HepG2 (cell line): Measurements from ENCODE around the gene PRR36. TPM values are rescaled to one million over a fixed set of nuclear protein-coding genes. Genes with fewer than 3 reads are reported as not detected.

Experiments
- ATAC-seq: fragments of 200-7000 bp; cut with Tn5 transposase; 3 replicates; pipeline ENCODE4 v1.9.1; 2020; ENCODE audit warnings: mild to moderate bottlenecking, moderate library complexity
- BruUV-seq: library from RNA; stranded (reverse); fragments of 400-500 nt; replicated peaks from 2 replicates; lab custom pipeline; 2021; lab: Mats Ljungman, UMichigan
- CTCF ChIA-PET: fragments of 300-600 bp; formaldehyde crosslinking; extraction: SDS; loops from one replicate; lab custom pipeline; 2021; ENCODE audit warnings: low total read pairs, inconsistent platforms, low intra/inter-chr PET ratio; lab: Yijun Ruan, JAX
- POLR2A ChIA-PET: fragments of 350-600 bp; sonication (Branson Sonifier 250); formaldehyde crosslinking; loops from one replicate; lab custom pipeline; 2020; ENCODE audit warnings: antibody characterized with exemption, inconsistent platforms; lab: Yijun Ruan, JAX
- DNase-seq: peaks from one replicate; pipeline ENCODE4 v3.0.0-alpha.2; 2015; ENCODE audit warnings: low spot score
- FAIRE-seq: peaks from 3 replicates; lab custom pipeline; 2011; peaks lifted over from hg19 to GRCh38; lab: Jason Lieb, UNC
- H2AFZ ChIP-seq: one replicate; pipeline ENCODE4 v1.6.1; 2011; ENCODE audit warnings: low read length, inconsistent platforms
- H3K27ac ChIP-seq: fragments of 300-600 bp; 3 replicates; pipeline ENCODE4 v1.8.0; 2011; ENCODE audit warnings: mixed run types, mild to moderate bottlenecking, mixed read lengths, low read length, inconsistent platforms; ENCODE audit not compliant: insufficient read depth; ENCODE audit errors: extremely low read length
- H3K27me3 ChIP-seq, 2 experiments: fragments of 200-600 bp in 1 of 2; 2 replicates in 1 of 2; 3 replicates in 1 of 2; pipeline versions ENCODE4 v1.6.0 to v1.8.0; 2011; ENCODE audit warnings: low read length in 2 of 2, mild to moderate bottlenecking in 2 of 2, moderate library complexity in 2 of 2, inconsistent platforms in 1 of 2; ENCODE audit not compliant: insufficient read depth in 2 of 2, control insufficient read depth in 1 of 2
- H3K36me3 ChIP-seq, 2 experiments: fragments of 200-600 bp in 1 of 2; replicated peaks in 1 of 2; 2 replicates in 1 of 2; 3 replicates in 1 of 2; pipeline versions ENCODE4 v1.5.1 to v1.8.0; 2011; ENCODE audit warnings: low read length in 2 of 2, inconsistent platforms in 1 of 2; ENCODE audit not compliant: insufficient read depth in 2 of 2, control insufficient read depth in 1 of 2
- H3K4me1 ChIP-seq: 2 replicates; pipeline ENCODE4 v1.5.1; 2012; ENCODE audit warnings: low read length, inconsistent platforms; ENCODE audit not compliant: insufficient read depth
- H3K4me2 ChIP-seq: 2 replicates; pipeline ENCODE4 v1.6.0; 2011; ENCODE audit warnings: low read depth, low read length, inconsistent platforms
- H3K4me3 ChIP-seq, 3 experiments: fragments of 200-600 bp in 1 of 3; sonication (generic), shearing (Covaris generic) in 1 of 3; replicated peaks in 1 of 3; 2 replicates each; pipeline ENCODE4 v1.5.1; 2011 to 2016; ENCODE audit warnings: low read length in 3 of 3, inconsistent platforms in 2 of 3, low read depth in 2 of 3, mild to moderate bottlenecking in 2 of 3, control low read depth in 1 of 3, mixed read lengths in 1 of 3; ENCODE audit not compliant: insufficient read depth in 1 of 3
- H3K79me2 ChIP-seq: one replicate; pipeline ENCODE4 v1.6.1; 2011; ENCODE audit warnings: low read length, inconsistent platforms; ENCODE audit not compliant: insufficient read depth
- H3K9ac ChIP-seq: 2 replicates; pipeline ENCODE4 v1.6.0; 2011; ENCODE audit warnings: mild to moderate bottlenecking, low read depth, low read length, inconsistent platforms; ENCODE audit not compliant: insufficient read depth
- H3K9me3 ChIP-seq: 2 replicates; pipeline ENCODE4 v1.5.1; 2012; ENCODE audit warnings: mild to moderate bottlenecking, low read length
- H4K20me1 ChIP-seq: 2 replicates; pipeline ENCODE4 v1.6.0; 2011; ENCODE audit warnings: inconsistent platforms, mild to moderate bottlenecking, low read length, moderate library complexity; ENCODE audit not compliant: insufficient read depth
- ARHGAP35 ChIP-seq: sonication (generic); formaldehyde crosslinking; IDR thresholded peaks from 2 replicates; pipeline ENCODE4 v1.9.0; 2022; ENCODE audit warnings: mild to moderate bottlenecking, inconsistent platforms, moderate library complexity, missing genetic modification reagents, borderline replicate concordance
- CHD2 ChIP-seq: IDR thresholded peaks from 2 replicates; pipeline ENCODE4 v1.6.1; 2011; ENCODE audit warnings: low read depth, low read length, improper control_type of control experiment
- MIXL1 ChIP-seq: IDR thresholded peaks from 2 replicates; pipeline ENCODE4 v1.6.1; 2016
- MTA1 ChIP-seq: sonication (generic); formaldehyde crosslinking; IDR thresholded peaks from 2 replicates; pipeline ENCODE4 v1.4.0; 2020; ENCODE audit warnings: missing genetic modification reagents, mild to moderate bottlenecking, borderline replicate concordance
- NR2F1 ChIP-seq, 2 experiments: fragments of 450-650 bp in 1 of 2; formaldehyde crosslinking in 1 of 2; IDR thresholded peaks; 2 replicates each; pipeline versions ENCODE4 v1.5.0 to v1.6.1; 2016 to 2020; ENCODE audit warnings: mild to moderate bottlenecking in 1 of 2, missing compliant biosample characterization in 1 of 2, missing genetic modification reagents in 1 of 2, moderate library complexity in 1 of 2
- NR2F2 ChIP-seq: IDR thresholded peaks from 2 replicates; pipeline ENCODE4 v1.6.1; 2012; ENCODE audit warnings: low read depth, inconsistent platforms, borderline replicate concordance
- NR2F6 ChIP-seq, 2 experiments: IDR thresholded peaks; 2 replicates each; pipeline ENCODE4 v1.6.1; 2016; ENCODE audit warnings: antibody characterized with exemption in 1 of 2, mild to moderate bottlenecking in 1 of 2
- RXRA ChIP-seq: sonication (generic); formaldehyde crosslinking; IDR thresholded peaks from 2 replicates; pipeline ENCODE4 v1.5.1; 2020; ENCODE audit warnings: missing genetic modification reagents
- RXRB ChIP-seq: IDR thresholded peaks from 2 replicates; pipeline ENCODE4 v1.6.1; 2016; ENCODE audit warnings: borderline replicate concordance, missing genetic modification reagents, missing compliant biosample characterization
- YEATS2 ChIP-seq: sonication (generic); formaldehyde crosslinking; IDR thresholded peaks from 2 replicates; pipeline ENCODE4 v1.4.0; 2020; ENCODE audit warnings: missing genetic modification reagents, borderline replicate concordance
- ZNF891 ChIP-seq: sonication (generic); formaldehyde crosslinking; IDR thresholded peaks from 2 replicates; pipeline ENCODE4 v1.5.0; 2020; ENCODE audit warnings: mild to moderate bottlenecking, missing genetic modification reagents
- WGBS: methylation state at CpG from one replicate; pipeline ENCODE4 v1.1.6; 2017; ENCODE audit warnings: low lambda C conversion rate; 5-methylcytosine and 5-hydroxymethylcytosine counted together
- in situ Hi-C: cut with HindIII; loops from 2 replicates; pipeline ENCODE4 v1.10.0; 2017; ENCODE audit warnings: low pct_unique_long_range_greater_than_20kb; ENCODE audit not compliant: extremely low pct_ligation_motif_present
- intact Hi-C: fragments of 100-400 bp; cut with micrococcal nuclease; formaldehyde crosslinking; loops from one replicate; pipeline ENCODE4 v1.10.0; 2022; ENCODE audit not compliant: unreplicated experiment
- polyA plus RNA-seq, 8 experiments: library from polyadenylated mRNA; depleted of rRNA in 3 of 8; stranded (reverse) in 7 of 8; unstranded in 1 of 8; fragments of >200 nt; fragmentation: Illumina TruSeq in 4 of 8; extraction: Trizol in 4 of 8; gene quantifications; 2 replicates each; pipeline versions ENCODE4 v1.2.1 to v1.2.3, GENCODE V29; 2011 to 2016; ENCODE audit warnings: low read depth in 4 of 8, missing spikeins in 1 of 8, mixed read lengths in 1 of 8; ENCODE audit not compliant: insufficient read depth in 1 of 8
- total RNA-seq, 5 experiments: library from RNA; depleted of rRNA; stranded (reverse); fragments of >200 nt; fragmentation: Illumina TruSeq; extraction: Trizol; gene quantifications; 2 replicates each; pipeline ENCODE4 v1.2.3, GENCODE V29; 2016; ENCODE audit warnings: low read depth in 1 of 5
- TF ChIP-seq, protein P1 (sequence below): sonication (generic); formaldehyde crosslinking; IDR thresholded peaks from 2 replicates; pipeline ENCODE4 v1.4.0; 2020; ENCODE audit warnings: missing genetic modification reagents, borderline replicate concordance
- TF ChIP-seq, protein P2 (sequence below): sonication (generic); formaldehyde crosslinking; IDR thresholded peaks from 2 replicates; pipeline ENCODE4 v1.5.1; 2020; ENCODE audit warnings: mild to moderate bottlenecking, missing genetic modification reagents, moderate library complexity
- TF ChIP-seq, protein P3 (sequence below): sonication (generic); formaldehyde crosslinking; IDR thresholded peaks from 2 replicates; pipeline ENCODE4 v1.5.0; 2020; ENCODE audit warnings: mild to moderate bottlenecking, missing genetic modification reagents, moderate library complexity

Gene PRR36
- total and polyA plus RNA-seq, 2 of the 13 experiments (the other 11 are each of a cell fraction or from before 2014, with no cell fraction given): 0.07 to 0.17 TPM

DNA sequence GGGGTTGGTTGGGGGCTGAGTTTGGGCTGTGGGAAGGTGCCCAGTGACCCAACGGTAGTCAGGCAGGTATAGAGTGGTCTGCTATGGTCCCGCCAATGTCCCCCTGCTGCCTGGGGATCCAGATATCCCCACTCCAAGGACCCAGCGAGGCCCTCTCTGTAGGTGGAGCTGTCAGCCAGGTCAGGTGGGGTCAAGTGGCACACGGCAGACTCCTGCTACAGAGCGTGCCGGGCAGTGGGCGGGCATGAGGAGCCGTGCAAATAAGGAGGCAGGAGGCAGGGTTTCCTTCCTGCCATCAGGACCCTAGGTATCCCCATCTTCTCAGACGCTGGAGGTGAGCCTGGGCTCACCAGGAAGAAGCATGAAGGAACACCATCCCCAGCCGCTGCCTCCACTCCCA lies 29.2 kb downstream of the PRR36 start:
- TF ChIP-seq YEATS2 (CRISPR knock-in tag) (no peak), MTA1 (CRISPR knock-in tag) (peak; percentile 69; the same call in 1 of the 2 replicates), NR2F1 (CRISPR knock-in tag; IDR thresholded peaks at IDR 0.05) (peak in 1 of 2 experiments; percentile 77; a peak in 2 of 4 replicates), ARHGAP35 (CRISPR knock-in tag) (no peak), NR2F2 (0 out of 2 replicates have a peak, but pooled peaks have one; percentile 25), MIXL1 (no peak), NR2F6 (IDR thresholded peaks at IDR 0.05) (peak; percentile 59), NR2F6 (CRISPR knock-in tag; IDR thresholded peaks at IDR 0.05) (peak; percentile 74), RXRA (peak; percentile 40; the same call in 1 of the 2 replicates), ZNF891 (CRISPR knock-in tag) (peak; percentile 22; the same call in 1 of the 2 replicates), CHD2 (no peak), RXRB (CRISPR knock-in tag) (0 out of 2 replicates have a peak, but pooled peaks have one; percentile 16)
- TF ChIP-seq, protein P1, sequence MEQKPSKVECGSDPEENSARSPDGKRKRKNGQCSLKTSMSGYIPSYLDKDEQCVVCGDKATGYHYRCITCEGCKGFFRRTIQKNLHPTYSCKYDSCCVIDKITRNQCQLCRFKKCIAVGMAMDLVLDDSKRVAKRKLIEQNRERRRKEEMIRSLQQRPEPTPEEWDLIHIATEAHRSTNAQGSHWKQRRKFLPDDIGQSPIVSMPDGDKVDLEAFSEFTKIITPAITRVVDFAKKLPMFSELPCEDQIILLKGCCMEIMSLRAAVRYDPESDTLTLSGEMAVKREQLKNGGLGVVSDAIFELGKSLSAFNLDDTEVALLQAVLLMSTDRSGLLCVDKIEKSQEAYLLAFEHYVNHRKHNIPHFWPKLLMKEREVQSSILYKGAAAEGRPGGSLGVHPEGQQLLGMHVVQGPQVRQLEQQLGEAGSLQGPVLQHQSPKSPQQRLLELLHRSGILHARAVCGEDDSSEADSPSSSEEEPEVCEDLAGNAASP: peak; percentile 85; the same call in 1 of the 2 replicates
- TF ChIP-seq, protein P2, sequence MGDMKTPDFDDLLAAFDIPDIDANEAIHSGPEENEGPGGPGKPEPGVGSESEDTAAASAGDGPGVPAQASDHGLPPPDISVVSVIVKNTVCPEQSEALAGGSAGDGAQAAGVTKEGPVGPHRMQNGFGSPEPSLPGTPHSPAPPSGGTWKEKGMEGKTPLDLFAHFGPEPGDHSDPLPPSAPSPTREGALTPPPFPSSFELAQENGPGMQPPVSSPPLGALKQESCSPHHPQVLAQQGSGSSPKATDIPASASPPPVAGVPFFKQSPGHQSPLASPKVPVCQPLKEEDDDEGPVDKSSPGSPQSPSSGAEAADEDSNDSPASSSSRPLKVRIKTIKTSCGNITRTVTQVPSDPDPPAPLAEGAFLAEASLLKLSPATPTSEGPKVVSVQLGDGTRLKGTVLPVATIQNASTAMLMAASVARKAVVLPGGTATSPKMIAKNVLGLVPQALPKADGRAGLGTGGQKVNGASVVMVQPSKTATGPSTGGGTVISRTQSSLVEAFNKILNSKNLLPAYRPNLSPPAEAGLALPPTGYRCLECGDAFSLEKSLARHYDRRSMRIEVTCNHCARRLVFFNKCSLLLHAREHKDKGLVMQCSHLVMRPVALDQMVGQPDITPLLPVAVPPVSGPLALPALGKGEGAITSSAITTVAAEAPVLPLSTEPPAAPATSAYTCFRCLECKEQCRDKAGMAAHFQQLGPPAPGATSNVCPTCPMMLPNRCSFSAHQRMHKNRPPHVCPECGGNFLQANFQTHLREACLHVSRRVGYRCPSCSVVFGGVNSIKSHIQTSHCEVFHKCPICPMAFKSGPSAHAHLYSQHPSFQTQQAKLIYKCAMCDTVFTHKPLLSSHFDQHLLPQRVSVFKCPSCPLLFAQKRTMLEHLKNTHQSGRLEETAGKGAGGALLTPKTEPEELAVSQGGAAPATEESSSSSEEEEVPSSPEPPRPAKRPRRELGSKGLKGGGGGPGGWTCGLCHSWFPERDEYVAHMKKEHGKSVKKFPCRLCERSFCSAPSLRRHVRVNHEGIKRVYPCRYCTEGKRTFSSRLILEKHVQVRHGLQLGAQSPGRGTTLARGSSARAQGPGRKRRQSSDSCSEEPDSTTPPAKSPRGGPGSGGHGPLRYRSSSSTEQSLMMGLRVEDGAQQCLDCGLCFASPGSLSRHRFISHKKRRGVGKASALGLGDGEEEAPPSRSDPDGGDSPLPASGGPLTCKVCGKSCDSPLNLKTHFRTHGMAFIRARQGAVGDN (CRISPR knock-in tag): peak; percentile 52; the same call in 1 of the 2 replicates
- TF ChIP-seq, protein P3, sequence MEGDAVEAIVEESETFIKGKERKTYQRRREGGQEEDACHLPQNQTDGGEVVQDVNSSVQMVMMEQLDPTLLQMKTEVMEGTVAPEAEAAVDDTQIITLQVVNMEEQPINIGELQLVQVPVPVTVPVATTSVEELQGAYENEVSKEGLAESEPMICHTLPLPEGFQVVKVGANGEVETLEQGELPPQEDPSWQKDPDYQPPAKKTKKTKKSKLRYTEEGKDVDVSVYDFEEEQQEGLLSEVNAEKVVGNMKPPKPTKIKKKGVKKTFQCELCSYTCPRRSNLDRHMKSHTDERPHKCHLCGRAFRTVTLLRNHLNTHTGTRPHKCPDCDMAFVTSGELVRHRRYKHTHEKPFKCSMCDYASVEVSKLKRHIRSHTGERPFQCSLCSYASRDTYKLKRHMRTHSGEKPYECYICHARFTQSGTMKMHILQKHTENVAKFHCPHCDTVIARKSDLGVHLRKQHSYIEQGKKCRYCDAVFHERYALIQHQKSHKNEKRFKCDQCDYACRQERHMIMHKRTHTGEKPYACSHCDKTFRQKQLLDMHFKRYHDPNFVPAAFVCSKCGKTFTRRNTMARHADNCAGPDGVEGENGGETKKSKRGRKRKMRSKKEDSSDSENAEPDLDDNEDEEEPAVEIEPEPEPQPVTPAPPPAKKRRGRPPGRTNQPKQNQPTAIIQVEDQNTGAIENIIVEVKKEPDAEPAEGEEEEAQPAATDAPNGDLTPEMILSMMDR (CRISPR knock-in tag): 0 out of 2 replicates have a peak, but pooled peaks have one; percentile 17
- CTCF ChIA-PET: no interaction called here
- H2AFZ ChIP-seq: no peak overlapping the region
- in situ Hi-C loops (no loop called here), intact Hi-C loops (no loop called here)
- H3K9me3 ChIP-seq: no peaks in the 10 kb centered on the region
- no peak overlapping the region for H3K27ac ChIP-seq
- H3K27me3 ChIP-seq: peaks cover 0 to under 1% of the 10 kb centered on the region in 2 experiments; a peak in 1 of 5 replicates
- ATAC-seq (peak; percentile 39), FAIRE-seq (no peak), DNase-seq (no peak)
- H3K36me3 ChIP-seq: no peaks in the 10 kb centered on the region
- 12% methylated on average over 7 of the region's 10 CpGs for WGBS
- no peaks in the 10 kb centered on the region for H3K79me2 ChIP-seq
- H3K4me2 ChIP-seq: peak overlapping the region; percentile 56
- POLR2A ChIA-PET: interaction anchor here (1.2 to 1.6 kb wide), 2 partner anchors 76 to 99 kb away, joined by 5 to 6 read pairs; partner anchors contain the start of genes SNAPC2 and TIMM44
- H3K4me1 ChIP-seq: peaks cover 27% of the 10 kb centered on the region
- BruUV-seq: no TSS peak
- H4K20me1 ChIP-seq: no peaks in the 10 kb centered on the region
- H3K9ac ChIP-seq: no peak overlapping the region
- peak overlapping the region in 1 of 3 experiments; percentile 48; a peak in 2 of 6 replicates for H3K4me3 ChIP-seq
